ENCODE measurements around the gene ENTHD1.

ENTHD1 gene

DNA sequence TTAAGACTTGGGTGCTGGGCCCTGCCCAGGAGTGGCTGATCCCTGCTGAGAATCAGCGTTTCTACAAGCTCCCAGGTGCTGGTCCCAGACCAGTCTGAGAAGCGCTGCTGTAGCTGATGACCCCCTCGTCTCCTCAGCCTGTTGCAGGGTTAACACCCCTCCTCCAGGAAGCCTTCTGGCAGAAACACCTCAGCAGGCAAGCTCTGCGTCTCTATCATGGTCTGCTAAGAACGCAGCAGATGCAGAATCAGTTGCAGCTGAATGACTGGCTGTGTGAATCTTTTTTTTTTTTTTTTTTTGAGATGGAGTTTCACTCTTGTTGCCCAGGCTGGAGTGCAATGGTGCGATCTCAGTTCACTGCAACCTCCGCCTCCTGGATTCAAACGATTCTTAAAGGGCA is 190.5 kb downstream of the ENTHD1 start:
- TF ChIP-seq, protein P1, sequence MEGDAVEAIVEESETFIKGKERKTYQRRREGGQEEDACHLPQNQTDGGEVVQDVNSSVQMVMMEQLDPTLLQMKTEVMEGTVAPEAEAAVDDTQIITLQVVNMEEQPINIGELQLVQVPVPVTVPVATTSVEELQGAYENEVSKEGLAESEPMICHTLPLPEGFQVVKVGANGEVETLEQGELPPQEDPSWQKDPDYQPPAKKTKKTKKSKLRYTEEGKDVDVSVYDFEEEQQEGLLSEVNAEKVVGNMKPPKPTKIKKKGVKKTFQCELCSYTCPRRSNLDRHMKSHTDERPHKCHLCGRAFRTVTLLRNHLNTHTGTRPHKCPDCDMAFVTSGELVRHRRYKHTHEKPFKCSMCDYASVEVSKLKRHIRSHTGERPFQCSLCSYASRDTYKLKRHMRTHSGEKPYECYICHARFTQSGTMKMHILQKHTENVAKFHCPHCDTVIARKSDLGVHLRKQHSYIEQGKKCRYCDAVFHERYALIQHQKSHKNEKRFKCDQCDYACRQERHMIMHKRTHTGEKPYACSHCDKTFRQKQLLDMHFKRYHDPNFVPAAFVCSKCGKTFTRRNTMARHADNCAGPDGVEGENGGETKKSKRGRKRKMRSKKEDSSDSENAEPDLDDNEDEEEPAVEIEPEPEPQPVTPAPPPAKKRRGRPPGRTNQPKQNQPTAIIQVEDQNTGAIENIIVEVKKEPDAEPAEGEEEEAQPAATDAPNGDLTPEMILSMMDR (conservative IDR thresholded peaks at IDR 0.05; ENCODE audit: low read depth, low read length) = no peak
- DNase-seq (ENCODE audit: low read depth) = no peak
- H3K4me3 ChIP-seq (ENCODE audit: low read length) = no peak overlapping the region

DNA sequence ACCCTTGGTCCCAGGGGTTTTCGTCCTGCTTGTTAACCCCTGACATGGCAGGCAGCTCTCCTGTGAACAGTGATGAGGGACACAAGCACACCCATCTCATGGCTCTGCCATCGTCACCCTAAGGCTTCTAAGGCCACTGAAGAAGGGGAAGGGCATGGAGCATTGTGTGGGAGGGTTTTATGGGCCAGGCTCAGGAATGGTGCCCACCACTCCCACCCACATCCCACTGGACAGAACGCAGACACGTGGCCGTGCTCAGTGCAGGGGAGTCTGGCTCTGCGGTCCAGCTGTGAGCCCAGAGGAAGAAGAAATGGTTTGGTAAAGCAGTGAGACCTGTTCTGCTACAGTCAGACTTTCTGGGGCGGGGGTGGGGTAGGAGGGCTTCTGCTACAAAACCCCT is 193.0 kb downstream of the ENTHD1 start:
- no peak overlapping the region for H3K4me3 ChIP-seq (ENCODE audit: low read length)
- TF ChIP-seq, protein P1 (conservative IDR thresholded peaks at IDR 0.05; ENCODE audit: low read depth, low read length) = no peak
- no peak for DNase-seq (ENCODE audit: low read depth)

DNA sequence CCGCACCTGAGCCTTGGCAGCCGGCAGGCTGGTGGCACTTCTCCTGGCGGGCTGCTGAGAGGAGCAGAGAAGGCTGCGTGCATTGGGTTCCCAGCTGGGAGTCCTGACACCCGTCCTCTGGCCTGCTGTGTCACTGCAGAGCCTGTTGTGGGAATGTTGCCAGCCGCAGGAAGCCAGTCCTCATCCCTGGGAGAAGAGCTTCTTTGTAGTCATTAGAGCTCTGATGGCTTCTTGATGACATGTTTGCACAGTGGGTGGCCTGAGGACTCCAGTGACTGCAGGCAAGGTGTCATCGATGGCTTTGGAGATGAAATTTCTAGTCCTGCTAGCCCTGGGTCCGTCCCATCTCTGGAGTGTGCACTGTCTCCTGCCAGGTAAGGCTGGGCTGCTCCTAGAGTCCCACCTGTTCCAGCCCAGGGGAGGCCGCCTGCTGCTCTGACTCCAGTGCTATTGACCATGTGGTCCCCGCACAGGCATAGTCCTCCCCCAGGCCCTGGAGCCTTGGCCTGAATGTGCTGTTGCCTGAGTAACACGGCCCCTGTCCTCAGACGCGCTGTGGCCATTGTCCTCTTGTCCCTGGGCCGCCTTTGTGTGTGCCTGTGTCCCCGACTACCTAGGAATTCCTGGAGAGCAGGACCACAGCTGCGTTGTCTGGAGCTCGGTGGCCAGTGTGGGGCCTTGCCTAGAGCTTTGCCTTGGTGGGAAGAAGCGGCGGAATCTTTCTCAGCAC is 193.8 kb downstream of the ENTHD1 start:
- no peak overlapping the region for H3K4me3 ChIP-seq (ENCODE audit: low read length)
- TF ChIP-seq, protein P1 (conservative IDR thresholded peaks at IDR 0.05; ENCODE audit: low read depth, low read length) = no peak
- DNase-seq (ENCODE audit: low read depth) = no peak

DNA sequence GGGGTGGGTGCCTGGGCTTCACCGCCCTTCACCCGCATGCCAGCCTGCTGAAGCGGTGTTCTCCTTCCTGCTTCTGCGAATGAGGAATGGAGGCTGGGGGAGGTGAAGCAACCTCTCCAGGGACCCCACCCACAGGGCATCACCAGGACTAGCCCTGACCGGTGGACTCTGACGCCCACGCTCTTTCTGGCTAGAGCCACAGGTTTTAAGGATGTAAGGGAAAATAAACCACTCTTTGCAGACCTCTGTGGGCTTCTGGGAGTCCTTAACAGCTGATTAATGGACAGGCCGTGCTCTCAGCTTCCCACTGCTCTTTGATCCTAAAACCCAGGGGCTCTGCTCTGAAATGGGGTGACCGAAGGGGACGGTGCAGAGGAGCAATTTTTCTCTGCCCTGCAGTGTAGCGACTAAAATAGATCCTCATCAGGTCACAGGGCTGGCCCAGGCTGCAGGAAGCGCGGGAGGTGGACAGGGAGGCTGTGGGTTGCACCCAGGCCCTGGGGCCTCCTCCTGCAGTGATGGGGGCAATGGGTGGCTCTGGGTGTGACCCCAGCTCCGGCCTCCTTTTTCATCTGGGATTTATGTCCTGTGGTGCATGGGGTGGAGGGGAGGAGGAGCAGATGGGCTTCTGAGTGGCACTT is 195.7 kb downstream of the ENTHD1 start:
- H3K4me3 ChIP-seq (ENCODE audit: low read length) = no peak overlapping the region
- no peak for DNase-seq (ENCODE audit: low read depth)
- TF ChIP-seq, protein P1 (conservative IDR thresholded peaks at IDR 0.05; ENCODE audit: low read depth, low read length) = no peak

DNA sequence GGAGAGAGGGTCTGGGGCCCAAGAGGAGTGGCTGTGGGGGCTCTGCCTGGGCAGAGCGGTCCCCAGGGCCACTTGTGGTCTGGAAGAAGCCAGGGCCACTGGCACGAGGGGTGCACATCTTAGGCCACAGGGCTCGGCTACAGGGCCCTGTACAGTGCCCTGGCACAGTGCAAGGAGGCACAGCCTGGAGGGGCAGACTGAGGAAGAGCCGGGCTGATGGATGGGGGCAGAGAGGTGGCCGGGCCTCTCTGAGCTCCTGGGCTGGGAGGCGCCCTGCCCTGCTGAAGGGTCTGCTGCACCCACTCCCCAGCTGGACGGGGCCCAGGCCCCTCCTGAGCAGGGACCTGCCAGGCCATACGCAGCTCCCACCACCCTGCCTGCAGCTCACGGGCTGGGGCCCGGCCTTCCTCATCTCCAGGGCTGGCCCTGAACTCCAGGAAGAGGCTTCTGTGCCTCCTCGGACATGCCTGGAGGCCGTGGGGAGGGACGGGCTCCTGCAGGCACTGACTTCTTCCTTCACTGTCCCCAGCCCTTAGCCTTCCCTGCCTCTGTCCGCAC is 199.5 kb downstream of the ENTHD1 start:
- DNase-seq (ENCODE audit: low read depth) = no peak
- TF ChIP-seq, protein P1 (conservative IDR thresholded peaks at IDR 0.05; ENCODE audit: low read depth, low read length) = no peak
- no peak overlapping the region for H3K4me3 ChIP-seq (ENCODE audit: low read length)

All from retinal pigment epithelial cell (primary cell).